Neural progenitor cell (in vitro differentiated cells): ENCODE data around the gene FRMD5.

Experiments
- EZH2 ChIP-seq: fragments of 200-600 bp; sonication (generic); IDR thresholded peaks from 2 replicates; pipeline ENCODE4 v1.6.1; 2017; ENCODE audit warnings: antibody characterized with exemption, mild to moderate bottlenecking, moderate library complexity
- EZH2phosphoT487 ChIP-seq: fragments of 200-600 bp; sonication (generic); IDR thresholded peaks from 2 replicates; pipeline ENCODE4 v1.6.1; 2017; ENCODE audit warnings: antibody characterized with exemption
- TF ChIP-seq, protein P1 (sequence below): fragments of 200-600 bp; sonication (generic); IDR thresholded peaks from 2 replicates; pipeline ENCODE4 v1.5.1; 2017; ENCODE audit warnings: antibody characterized with exemption, mild to moderate bottlenecking

DNA sequence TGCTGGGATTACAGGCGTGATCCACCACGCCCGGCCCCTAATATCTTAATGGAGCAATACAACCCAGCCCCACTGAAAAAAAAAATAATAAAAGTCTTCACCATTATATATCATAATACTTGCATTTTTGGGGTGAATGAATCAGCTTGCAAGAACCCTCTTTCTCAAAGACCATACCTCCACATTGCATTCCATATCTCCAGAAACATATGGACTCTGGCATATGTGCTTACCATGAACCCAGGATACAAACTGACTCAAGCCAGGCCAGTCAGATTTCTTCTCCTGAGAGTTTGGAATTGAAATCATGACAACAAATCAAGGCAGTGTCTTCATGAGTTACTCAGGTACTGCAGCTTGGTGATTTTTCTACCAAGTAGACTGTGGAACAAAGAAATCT, 101.2 kb downstream of the FRMD5 start:
- TF ChIP-seq, protein P1, sequence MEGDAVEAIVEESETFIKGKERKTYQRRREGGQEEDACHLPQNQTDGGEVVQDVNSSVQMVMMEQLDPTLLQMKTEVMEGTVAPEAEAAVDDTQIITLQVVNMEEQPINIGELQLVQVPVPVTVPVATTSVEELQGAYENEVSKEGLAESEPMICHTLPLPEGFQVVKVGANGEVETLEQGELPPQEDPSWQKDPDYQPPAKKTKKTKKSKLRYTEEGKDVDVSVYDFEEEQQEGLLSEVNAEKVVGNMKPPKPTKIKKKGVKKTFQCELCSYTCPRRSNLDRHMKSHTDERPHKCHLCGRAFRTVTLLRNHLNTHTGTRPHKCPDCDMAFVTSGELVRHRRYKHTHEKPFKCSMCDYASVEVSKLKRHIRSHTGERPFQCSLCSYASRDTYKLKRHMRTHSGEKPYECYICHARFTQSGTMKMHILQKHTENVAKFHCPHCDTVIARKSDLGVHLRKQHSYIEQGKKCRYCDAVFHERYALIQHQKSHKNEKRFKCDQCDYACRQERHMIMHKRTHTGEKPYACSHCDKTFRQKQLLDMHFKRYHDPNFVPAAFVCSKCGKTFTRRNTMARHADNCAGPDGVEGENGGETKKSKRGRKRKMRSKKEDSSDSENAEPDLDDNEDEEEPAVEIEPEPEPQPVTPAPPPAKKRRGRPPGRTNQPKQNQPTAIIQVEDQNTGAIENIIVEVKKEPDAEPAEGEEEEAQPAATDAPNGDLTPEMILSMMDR = no peak
- TF ChIP-seq EZH2 (no peak), EZH2phosphoT487 (no peak)
